ENCODE results near the gene TAS1R3.

The TAS1R3 gene

GRCh38 chr1:1371746-1372711 is 40.9 kb downstream of the TAS1R3 start:
- DNase-seq, result peak; percentile 42

- DNase-seq, result no peak
Observed at GRCh38 chr1:1373051-1373814, 42.2 kb downstream of the TAS1R3 start.

- DNase-seq, result no peak
Observed at GRCh38 chr1:1373815-1374588, 42.9 kb downstream of the TAS1R3 start.

GRCh38 chr1:1374589-1374928 is 43.5 kb downstream of the TAS1R3 start:
- no peak for DNase-seq

- DNase-seq, result peak; percentile 100
Observed at GRCh38 chr1:1374929-1375662, 44.0 kb downstream of the TAS1R3 start, which contains the start of gene AURKAIP1. AURKAIP1 (minus strand) TSS chr1:1375207; CDS start chr1:1374756, 451 bp downstream.

- no peak for DNase-seq
Observed at GRCh38 chr1:1376551-1377226, 45.6 kb downstream of the TAS1R3 start.

GRCh38 chr1:1377540-1378205 is 46.6 kb downstream of the TAS1R3 start:
- no peak for DNase-seq

- no peak for DNase-seq
Observed at GRCh38 chr1:1380860-1381259, 49.8 kb downstream of the TAS1R3 start.

- DNase-seq, result no peak
Observed at GRCh38 chr1:1381294-1381693, 50.2 kb downstream of the TAS1R3 start.
